HG02798 (cell line): ENCODE results near the gene PRKAG2.
A peak's percentile ranks its signal among the peaks of the same experiment; 100 is the strongest.
"Not testable (repeated sequence)": the region's sequence is repeated elsewhere in the genome, so short reads cannot be mapped to it uniquely, and the experiment has no call there.

Source experiments
- ATAC-seq: cut with Tn5 transposase; IDR thresholded peaks from one replicate; pipeline ENCODE4 v1.9.1; 2021; ENCODE audit warnings: mild to moderate bottlenecking; ENCODE audit not compliant: unreplicated experiment, poor library complexity

PRKAG2 gene

GRCh38 chr7:151757274-151757673, 119.6 kb downstream of the PRKAG2 start:
- ATAC-seq, result no peak

DNA sequence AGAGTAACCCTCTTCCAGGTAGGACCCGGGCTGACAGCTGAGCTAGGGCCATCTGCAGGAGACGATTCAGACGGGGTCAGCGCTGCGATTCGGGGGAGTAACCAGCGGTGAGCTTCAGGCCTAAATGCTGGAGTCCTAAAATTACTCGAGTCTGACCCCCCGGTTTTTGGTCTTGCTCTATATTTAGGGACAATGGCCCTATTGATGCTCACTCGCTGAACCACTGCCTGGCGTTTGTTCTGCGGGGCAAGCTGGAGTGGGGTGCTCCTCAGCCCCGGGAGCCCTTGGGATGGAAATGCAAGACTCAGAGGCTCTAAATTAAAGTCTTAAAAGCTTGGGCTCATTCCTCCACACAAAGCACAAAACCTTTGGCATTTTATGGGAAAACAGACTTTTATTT, 120.0 kb downstream of the PRKAG2 start:
- no peak for ATAC-seq

GRCh38 chr7:151756076-151756731, 120.7 kb downstream of the PRKAG2 start:
- peak; percentile 31 for ATAC-seq

GRCh38 chr7:151755131-151755801, 121.6 kb downstream of the PRKAG2 start:
- no peak for ATAC-seq

DNA sequence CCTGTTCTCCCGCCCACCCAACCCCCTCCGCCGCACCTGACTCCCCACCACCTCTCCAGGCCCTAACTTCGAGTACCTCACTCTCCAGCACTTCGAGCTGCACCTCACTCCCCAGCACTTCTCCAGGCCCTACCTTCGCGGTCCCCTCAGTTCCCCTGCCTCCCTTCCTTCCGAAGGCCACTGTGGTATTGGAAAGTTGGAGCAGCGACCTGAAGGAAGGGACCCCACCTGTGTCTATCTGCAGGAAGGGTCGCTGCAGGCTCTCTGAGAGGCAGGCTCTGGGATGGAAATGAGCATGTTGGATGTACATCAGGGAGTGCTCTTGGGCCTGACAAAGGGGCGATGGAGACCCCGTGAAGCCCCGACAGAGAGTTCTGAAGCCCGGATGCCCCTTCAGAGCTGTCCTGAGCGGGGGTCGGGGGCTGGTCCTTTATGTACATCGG, 122.2 kb downstream of the PRKAG2 start:
- no peak for ATAC-seq

DNA sequence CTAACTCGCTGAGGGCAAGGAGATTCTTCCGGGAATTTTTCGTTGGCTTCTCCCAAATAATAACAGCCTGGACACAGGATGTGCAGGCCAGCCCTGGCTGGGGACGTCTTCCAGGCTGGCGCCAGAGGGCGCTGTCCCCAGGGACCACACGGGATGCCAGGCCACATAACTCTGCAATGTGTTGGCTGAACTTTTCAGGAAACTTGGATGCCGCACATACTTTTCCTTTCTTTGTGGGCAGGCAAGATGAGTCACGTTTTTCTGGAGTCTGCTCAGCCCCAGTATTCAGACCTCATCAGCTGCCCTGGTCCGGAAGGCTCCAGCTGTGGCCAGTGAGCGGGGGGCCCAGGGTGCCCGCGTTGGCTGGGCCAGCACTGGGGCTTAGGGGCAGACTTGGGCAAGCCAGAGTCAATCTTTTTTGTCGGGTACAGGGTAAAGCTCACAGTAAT, 122.7 kb downstream of the PRKAG2 start:
- ATAC-seq, result peak; percentile 64

GRCh38 chr7:151752816-151753595, 123.9 kb downstream of the PRKAG2 start:
- ATAC-seq, result no peak

DNA sequence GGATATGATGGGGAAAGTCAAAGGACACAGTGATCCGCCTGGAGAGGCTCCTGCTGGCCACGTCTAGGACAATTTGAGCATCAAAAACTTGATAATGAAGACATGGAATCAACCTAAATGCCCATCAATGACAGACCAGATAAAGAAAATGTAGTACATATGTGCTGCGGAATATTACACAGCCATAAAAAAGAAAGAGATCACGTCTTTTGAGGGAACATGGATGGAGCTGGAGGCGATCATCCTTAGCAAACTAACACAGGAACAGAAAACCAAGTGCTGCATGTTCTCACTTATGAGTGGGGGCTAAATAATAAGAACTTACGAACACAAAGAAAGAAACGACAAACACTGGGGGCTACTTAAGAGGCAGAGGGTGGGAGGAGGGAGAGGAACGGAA, 124.9 kb downstream of the PRKAG2 start:
- ATAC-seq, result no peak

- no peak for ATAC-seq
Measured at GRCh38 chr7:151748733-151749132, 128.2 kb downstream of the PRKAG2 start.

DNA sequence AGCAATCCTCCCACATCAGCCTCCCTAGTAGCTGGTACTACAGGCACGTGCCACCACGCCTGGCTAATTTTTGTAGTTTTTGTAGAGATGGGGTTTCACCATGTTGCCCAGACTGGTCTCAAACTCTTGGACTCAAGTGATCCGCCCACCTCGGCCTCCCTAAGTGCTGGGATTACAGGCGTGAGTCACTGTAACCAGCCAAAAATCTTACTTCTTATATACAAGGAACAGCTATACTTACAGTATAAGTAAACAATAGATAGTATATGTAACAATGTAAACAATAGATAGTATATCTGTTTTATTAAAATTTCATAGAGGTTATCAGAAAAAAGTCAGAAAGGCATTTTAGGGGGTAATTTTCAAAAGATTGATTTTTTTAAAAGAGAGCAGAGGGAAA, 128.9 kb downstream of the PRKAG2 start:
- not testable (repeated sequence) for ATAC-seq

GRCh38 chr7:151745706-151746105, 131.2 kb downstream of the PRKAG2 start:
- ATAC-seq, result no peak

- ATAC-seq, result no peak
Measured at GRCh38 chr7:151744656-151745638, 132.0 kb downstream of the PRKAG2 start.

DNA sequence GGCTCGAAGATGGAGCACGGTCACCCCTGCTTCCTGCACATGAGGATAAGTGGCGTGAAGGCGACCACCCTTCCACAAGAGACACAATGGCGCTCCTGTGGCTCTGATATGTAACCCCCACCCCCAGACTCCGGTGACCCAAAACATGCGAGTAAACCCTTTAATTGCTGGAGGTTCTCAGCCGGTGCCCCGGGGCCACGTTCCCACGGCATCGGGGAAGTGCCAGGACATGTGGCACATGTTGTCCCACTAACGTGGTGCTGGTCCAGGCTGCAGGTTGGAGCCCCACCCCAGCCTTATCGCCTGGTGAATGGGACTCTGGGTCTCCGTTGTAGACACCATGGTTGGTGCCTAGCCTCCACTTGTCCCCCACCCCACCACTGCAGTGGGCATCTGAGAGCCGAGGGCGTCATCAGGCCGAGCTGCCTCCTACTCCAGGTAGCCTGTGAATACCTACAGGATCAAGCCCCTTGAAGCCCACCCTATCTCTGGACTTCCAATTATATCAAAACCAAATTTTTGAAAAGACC, 132.8 kb downstream of the PRKAG2 start:
- no peak for ATAC-seq

- ATAC-seq, result no peak
Measured at GRCh38 chr7:151743481-151743983, 133.4 kb downstream of the PRKAG2 start.

GRCh38 chr7:151742713-151743480, 134.0 kb downstream of the PRKAG2 start:
- ATAC-seq, result no peak

DNA sequence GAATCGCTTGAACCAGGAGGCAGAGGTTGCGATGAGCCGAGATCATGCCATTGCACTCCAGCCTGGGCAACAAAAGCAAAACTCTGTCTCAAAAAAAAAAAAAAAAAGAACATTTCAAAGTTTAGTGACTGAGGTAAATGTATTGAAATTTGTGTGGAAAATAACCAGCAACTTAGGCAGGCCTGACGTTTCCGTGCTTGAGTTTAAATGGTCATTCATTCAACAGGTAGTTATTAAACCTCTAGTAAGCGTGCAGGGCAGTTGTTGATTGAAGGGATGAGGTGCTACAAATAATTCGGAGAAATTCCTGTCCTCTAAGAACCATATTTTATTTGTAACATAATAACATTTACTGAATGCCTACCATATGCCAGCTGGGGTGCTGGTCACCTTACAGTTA, 135.3 kb downstream of the PRKAG2 start:
- no peak for ATAC-seq

DNA sequence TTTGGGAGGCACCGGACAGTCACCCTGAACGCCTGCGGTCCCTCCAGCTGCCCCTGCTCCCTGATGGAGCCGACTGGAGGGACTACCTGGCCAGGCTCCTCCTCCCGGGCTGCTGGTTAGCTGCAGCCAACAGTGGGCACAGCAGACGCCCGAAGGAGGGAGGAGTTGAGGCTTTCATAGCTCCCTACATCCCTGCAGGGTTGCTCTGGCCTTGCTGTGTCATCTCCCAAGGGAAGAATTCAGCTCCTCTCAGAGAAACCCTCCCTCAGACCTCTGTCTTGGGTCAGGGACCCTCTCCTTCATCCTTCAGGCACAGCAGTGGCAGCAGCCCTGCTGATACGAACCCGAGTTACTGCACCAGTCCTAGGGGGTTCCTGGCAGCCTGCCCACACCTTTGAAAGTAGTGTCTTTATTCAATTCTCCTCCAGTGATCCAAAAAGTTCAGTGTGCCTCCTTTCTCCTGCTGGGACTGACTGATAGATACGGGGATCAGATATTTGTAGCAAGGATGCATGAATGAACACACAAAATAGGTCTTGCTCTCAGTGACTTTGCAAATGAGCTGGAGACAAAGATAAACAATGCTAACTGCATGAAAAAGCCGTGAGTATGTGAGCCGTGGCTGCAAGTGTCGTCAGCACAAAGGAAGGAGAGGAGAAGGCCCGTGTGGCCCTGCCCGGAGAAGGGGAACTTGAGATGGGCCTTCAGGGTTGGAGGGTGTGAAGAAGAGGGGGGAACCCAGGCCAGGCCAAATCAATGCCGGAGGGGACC, 136.6 kb downstream of the PRKAG2 start:
- no peak for ATAC-seq

GRCh38 chr7:151738925-151739324, 138.0 kb downstream of the PRKAG2 start:
- ATAC-seq, result no peak
